Fibroblast of lung (primary cell): ENCODE measurements around the gene ERBB4.

Source experiments
- EZH2 ChIP-seq: IDR thresholded peaks from 2 replicates; pipeline ENCODE4 v1.5.1; 2012; ENCODE audit warnings: low read length, control low read depth, mild to moderate bottlenecking; ENCODE audit errors: missing control alignments
- TF ChIP-seq, protein P1 (sequence below), 2 donors: IDR thresholded peaks in 1 of 2; conservative IDR thresholded peaks in 1 of 2; 1 replicate in 1 of 2; 2 replicates in 1 of 2; pipeline ENCODE4 v1.5.1; 2011 to 2012; ENCODE audit warnings: low read length in 2 of 2, control low read depth in 1 of 2, inconsistent platforms in 1 of 2, low read depth in 1 of 2, mild to moderate bottlenecking in 1 of 2

GRCh38 chr2:211822686-211823335, 715.8 kb downstream of the ERBB4 start:
- TF ChIP-seq, protein P1, sequence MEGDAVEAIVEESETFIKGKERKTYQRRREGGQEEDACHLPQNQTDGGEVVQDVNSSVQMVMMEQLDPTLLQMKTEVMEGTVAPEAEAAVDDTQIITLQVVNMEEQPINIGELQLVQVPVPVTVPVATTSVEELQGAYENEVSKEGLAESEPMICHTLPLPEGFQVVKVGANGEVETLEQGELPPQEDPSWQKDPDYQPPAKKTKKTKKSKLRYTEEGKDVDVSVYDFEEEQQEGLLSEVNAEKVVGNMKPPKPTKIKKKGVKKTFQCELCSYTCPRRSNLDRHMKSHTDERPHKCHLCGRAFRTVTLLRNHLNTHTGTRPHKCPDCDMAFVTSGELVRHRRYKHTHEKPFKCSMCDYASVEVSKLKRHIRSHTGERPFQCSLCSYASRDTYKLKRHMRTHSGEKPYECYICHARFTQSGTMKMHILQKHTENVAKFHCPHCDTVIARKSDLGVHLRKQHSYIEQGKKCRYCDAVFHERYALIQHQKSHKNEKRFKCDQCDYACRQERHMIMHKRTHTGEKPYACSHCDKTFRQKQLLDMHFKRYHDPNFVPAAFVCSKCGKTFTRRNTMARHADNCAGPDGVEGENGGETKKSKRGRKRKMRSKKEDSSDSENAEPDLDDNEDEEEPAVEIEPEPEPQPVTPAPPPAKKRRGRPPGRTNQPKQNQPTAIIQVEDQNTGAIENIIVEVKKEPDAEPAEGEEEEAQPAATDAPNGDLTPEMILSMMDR (conservative IDR thresholded peaks at IDR 0.05 in 1 of 2, IDR thresholded peaks at IDR 0.05 in 1 of 2; ENCODE audit: low read depth in 1 of 2, low read length in 2 of 2), result no peak
- TF ChIP-seq EZH2, result no peak
